DOHH2 (cell line): ENCODE measurements around the gene SVIL.
"Not testable (repeated sequence)": the region's sequence is repeated elsewhere in the genome, so short reads cannot be mapped to it uniquely, and the experiment has no call there.

ENCODE experiments used
- H3F3A ChIP-seq: fragments of 200-600 bp; sonication (generic), shearing (Covaris generic); 2 replicates; pipeline ENCODE4 v1.6.0; 2016; ENCODE audit warnings: antibody characterized with exemption, mild to moderate bottlenecking; ENCODE audit not compliant: control insufficient read depth, insufficient read depth
- H3K27ac ChIP-seq: fragments of 200-600 bp; sonication (generic); 2 replicates; pipeline ENCODE4 v1.5.1; 2014; ENCODE audit warnings: low read depth, mild to moderate bottlenecking, low read length, moderate library complexity
- H3K27me3 ChIP-seq: fragments of 200-600 bp; sonication (generic); 2 replicates; pipeline ENCODE4 v1.6.1; 2014; ENCODE audit warnings: mild to moderate bottlenecking, low read length, mixed read lengths; ENCODE audit not compliant: control insufficient read depth
- H3K36me3 ChIP-seq: fragments of 200-600 bp; sonication (generic); 2 replicates; pipeline ENCODE4 v1.6.1; 2014; ENCODE audit warnings: mild to moderate bottlenecking, low read length, moderate library complexity, mixed read lengths; ENCODE audit not compliant: control insufficient read depth
- H3K4me1 ChIP-seq: fragments of 200-600 bp; sonication (generic); 2 replicates; pipeline ENCODE4 v1.6.1; 2014; ENCODE audit warnings: mild to moderate bottlenecking, low read length, mixed read lengths; ENCODE audit not compliant: control insufficient read depth
- H3K4me2 ChIP-seq: fragments of 200-600 bp; sonication (generic); 2 replicates; pipeline ENCODE4 v1.6.0; 2014; ENCODE audit warnings: mild to moderate bottlenecking, low read length, moderate library complexity
- H3K4me3 ChIP-seq: fragments of 200-600 bp; sonication (generic); 2 replicates; pipeline ENCODE4 v1.5.1; 2014; ENCODE audit warnings: mild to moderate bottlenecking, low read length, mixed read lengths
- H3K79me2 ChIP-seq: fragments of 200-600 bp; sonication (generic); 2 replicates; pipeline ENCODE4 v1.6.1; 2014; ENCODE audit warnings: mild to moderate bottlenecking, low read length, mixed read lengths; ENCODE audit not compliant: control insufficient read depth
- H3K9me2 ChIP-seq: fragments of 200-600 bp; sonication (generic); replicated peaks from 2 replicates; pipeline ENCODE4 v1.6.1; 2014; ENCODE audit warnings: mild to moderate bottlenecking, low read length, mixed read lengths; ENCODE audit not compliant: control insufficient read depth
- H3K9me3 ChIP-seq: fragments of 200-600 bp; sonication (generic); 2 replicates; pipeline ENCODE4 v1.6.1; 2014; ENCODE audit warnings: antibody characterized with exemption, low read length, mixed read lengths; ENCODE audit not compliant: control insufficient read depth, insufficient read depth
- H4K20me1 ChIP-seq: fragments of 200-600 bp; sonication (generic); 2 replicates; pipeline ENCODE4 v1.6.0; 2014; ENCODE audit warnings: low read depth, mild to moderate bottlenecking, antibody characterized with exemption, low read length, moderate library complexity; ENCODE audit not compliant: control insufficient read depth, insufficient read depth
- EZH2phosphoT487 ChIP-seq: fragments of 200-600 bp; sonication (generic); IDR thresholded peaks from 2 replicates; pipeline ENCODE4 v1.6.1; 2017; ENCODE audit warnings: borderline replicate concordance, mild to moderate bottlenecking, antibody characterized with exemption, low read length, moderate library complexity, mixed read lengths
- TF ChIP-seq, protein P1 (sequence below): fragments of 200-600 bp; sonication (generic); IDR thresholded peaks from one replicate; pipeline ENCODE4 v1.5.1; 2014; ENCODE audit warnings: antibody characterized with exemption, mild to moderate bottlenecking, low read depth, low read length; ENCODE audit not compliant: poor library complexity, severe bottlenecking

Gene SVIL

DNA sequence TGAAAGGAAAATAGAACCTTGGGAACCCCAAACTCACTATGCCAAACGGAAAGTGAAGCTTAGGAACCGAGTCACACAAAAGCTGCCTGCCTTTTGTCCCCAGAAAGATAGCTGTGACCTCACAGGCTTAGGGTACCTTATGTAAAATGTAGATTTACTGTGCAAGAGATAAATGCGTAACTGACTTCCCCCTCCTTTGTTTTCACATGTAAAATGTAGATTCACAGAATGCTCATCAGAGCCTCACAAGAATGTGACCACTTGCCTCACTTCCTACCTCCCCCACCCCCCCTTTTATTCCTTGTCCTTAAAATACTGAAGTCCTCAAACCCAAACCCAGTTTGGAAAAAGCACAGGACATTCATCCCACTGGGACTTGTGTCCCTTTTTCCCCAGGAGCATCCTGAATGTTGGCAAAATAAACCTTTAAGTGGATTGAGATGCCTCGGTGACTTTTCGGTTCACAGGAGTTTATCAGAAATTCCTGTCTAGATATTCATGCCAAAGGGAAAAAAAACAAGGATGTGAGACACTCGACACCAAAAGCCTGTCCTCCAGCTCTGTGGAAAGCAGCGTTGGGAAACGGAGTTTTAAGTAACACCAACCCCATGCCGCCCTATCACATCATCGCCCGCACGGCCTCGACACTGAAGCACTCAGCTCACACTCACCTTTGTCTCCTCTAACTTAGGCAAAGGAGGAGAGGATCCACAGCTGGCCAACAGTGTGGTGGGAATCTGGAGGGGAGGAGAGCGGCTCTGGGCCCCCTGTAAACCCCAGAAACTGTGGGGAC, 45.9 kb downstream of the SVIL start:
- no peak for TF ChIP-seq EZH2phosphoT487
- TF ChIP-seq, protein P1, sequence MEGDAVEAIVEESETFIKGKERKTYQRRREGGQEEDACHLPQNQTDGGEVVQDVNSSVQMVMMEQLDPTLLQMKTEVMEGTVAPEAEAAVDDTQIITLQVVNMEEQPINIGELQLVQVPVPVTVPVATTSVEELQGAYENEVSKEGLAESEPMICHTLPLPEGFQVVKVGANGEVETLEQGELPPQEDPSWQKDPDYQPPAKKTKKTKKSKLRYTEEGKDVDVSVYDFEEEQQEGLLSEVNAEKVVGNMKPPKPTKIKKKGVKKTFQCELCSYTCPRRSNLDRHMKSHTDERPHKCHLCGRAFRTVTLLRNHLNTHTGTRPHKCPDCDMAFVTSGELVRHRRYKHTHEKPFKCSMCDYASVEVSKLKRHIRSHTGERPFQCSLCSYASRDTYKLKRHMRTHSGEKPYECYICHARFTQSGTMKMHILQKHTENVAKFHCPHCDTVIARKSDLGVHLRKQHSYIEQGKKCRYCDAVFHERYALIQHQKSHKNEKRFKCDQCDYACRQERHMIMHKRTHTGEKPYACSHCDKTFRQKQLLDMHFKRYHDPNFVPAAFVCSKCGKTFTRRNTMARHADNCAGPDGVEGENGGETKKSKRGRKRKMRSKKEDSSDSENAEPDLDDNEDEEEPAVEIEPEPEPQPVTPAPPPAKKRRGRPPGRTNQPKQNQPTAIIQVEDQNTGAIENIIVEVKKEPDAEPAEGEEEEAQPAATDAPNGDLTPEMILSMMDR = no peak
- H4K20me1 ChIP-seq = no peaks in the 10 kb centered on the region
- H3K4me3 ChIP-seq = no peak overlapping the region
- no peaks in the 10 kb centered on the region for H3K9me3 ChIP-seq
- no peak overlapping the region for H3K4me2 ChIP-seq
- no peak overlapping the region for H3K27ac ChIP-seq
- no peaks in the 10 kb centered on the region for H3K36me3 ChIP-seq
- no peaks in the 10 kb centered on the region for H3F3A ChIP-seq
- H3K27me3 ChIP-seq = no peaks in the 10 kb centered on the region
- no peaks in the 10 kb centered on the region for H3K79me2 ChIP-seq
- no peaks in the 10 kb centered on the region for H3K9me2 ChIP-seq
- H3K4me1 ChIP-seq = no peaks in the 10 kb centered on the region

DNA sequence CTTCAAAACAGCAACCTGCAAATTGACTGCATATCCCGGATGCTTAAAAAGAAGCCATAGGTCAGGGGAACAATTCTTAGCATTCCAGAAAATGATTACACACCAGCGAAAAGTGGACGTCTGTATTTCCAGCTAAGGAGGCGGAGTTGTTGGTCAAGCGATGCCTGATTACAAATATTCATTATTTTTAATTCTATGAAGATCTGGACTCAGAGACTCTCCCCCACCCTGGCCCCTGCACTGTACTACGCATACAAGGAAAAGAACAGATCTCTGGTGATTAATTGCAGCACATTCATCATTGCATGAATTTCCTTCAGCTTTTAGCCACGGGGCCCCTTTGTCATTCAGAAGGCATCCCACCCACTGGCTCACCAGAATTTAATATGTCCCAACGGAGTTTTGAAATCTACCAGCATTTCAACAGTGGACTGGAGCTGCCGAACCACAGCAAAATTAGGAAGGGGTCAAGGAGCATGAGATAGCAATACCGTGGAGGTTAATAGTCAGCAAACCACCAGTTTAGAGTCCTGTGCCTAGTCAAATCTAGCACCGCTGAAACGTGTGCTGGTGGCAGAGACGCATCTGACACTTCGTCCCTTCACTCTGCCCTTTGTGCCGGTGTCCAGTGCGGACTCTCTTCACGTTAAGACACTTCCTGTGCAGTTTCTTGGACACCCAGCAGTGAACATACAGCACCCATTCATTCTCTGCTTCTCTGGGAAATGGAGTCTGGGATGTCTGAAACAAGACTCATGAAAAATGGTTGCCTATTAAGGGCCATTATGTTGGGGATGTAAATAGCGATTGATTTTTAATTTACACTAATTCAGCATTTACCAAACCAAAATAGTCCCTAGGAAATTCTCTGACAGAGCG, 46.8 kb downstream of the SVIL start:
- not testable (repeated sequence) for H3F3A ChIP-seq

DNA sequence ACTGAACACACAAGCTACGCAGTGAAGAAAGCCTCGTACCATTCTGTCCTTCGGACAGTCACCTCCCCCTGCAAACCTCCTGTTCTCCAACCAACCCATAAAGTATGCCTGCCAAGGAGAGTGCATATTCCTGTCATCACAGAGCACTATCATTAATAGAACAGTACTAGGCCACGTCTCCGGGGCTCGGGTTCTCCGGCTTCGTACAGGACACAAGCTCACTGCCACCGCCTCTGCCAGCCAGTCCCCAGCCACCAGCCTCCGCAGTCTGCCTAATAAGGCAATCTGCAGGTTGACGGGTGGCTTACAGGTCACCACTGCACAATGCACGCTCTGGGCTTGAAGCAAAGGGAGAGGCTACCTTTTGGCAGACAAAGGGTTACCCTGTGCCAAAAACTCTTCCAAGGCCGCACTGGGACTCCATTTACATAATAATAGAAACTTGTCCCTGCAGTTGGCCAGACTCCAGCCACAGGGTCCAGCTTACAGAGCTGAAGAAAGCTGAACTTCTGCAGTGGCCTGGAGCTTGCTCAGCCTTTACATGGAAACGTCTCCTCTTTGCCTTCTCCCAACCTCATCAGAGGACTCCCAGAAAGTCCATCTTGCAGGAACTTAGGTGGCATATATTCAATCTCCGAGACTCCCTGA, 47.5 kb downstream of the SVIL start:
- H3K4me1 ChIP-seq, H3K27ac ChIP-seq, H3K79me2 ChIP-seq, H3K9me2 ChIP-seq, H4K20me1 ChIP-seq, H3K4me2 ChIP-seq, H3K36me3 ChIP-seq, H3F3A ChIP-seq, H3K27me3 ChIP-seq, H3K9me3 ChIP-seq, H3K4me3 ChIP-seq: not testable (repeated sequence)

More for the DNA sequence above, 46.8 kb downstream of the SVIL start:
- H3K9me3 ChIP-seq, H3K4me2 ChIP-seq, H3K27me3 ChIP-seq, H3K4me1 ChIP-seq, H3K36me3 ChIP-seq, H3K27ac ChIP-seq, H4K20me1 ChIP-seq, H3K9me2 ChIP-seq, H3K4me3 ChIP-seq, H3K79me2 ChIP-seq: not testable (repeated sequence)

DNA sequence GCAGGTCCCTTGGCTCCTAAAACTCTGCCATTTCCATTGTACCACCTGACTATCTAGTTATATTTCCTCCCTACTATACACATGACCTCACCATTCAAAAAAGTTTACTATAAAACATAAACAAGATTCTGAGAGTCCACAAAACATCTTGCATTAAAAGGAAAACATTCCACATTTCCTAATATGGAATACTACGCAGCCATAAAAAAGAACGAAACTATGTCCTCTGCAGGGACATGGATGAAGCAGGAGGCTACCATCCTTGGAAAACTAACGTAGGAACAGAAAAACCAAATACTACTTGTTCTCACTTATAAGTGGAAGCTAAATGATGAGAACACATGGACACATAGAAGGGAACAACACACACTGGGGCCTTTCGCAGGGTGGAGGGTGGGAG, 48.3 kb downstream of the SVIL start:
- Histone ChIP-seq H3K4me3 (no peak overlapping the region), H3K4me2 (no peak overlapping the region), H3K36me3 (no peaks in the 10 kb centered on the region), H3K9me2 (no peaks in the 10 kb centered on the region), H3K27ac (no peak overlapping the region), H4K20me1 (no peaks in the 10 kb centered on the region), H3K4me1 (no peaks in the 10 kb centered on the region), H3K9me3 (no peaks in the 10 kb centered on the region), H3F3A (no peaks in the 10 kb centered on the region), H3K79me2 (no peaks in the 10 kb centered on the region), H3K27me3 (no peaks in the 10 kb centered on the region)
- TF ChIP-seq EZH2phosphoT487 = no peak
- TF ChIP-seq, protein P1 = no peak
